ENCODE measurements around the gene AKAP13. TPM values are rescaled to one million over a fixed set of nuclear protein-coding genes. Genes with fewer than 3 reads are reported as not detected.

AKAP13 gene
- total and polyA plus RNA-seq, 2 of the 13 experiments (the other 11 are each of a cell fraction or from before 2014, with no cell fraction given), result 6.7 to 27.1 TPM

DNA sequence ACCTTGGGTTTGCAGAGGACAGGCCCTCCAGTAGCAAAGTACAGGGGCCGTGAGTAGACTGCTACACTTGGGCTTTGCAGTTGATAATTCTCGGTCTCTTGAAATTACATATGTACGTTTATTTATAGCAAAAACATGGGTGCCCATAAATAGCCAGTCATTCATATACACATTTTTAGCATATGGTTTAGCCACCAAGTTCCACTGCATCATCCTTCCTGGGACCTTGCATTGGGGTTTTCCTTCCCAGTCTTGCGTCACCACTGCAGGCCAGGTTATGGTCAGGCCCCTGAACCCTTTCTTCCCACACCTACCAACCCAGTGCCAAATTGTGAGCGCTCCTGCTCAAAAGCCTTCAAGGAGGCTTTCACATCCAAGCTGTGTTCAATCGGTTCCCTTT is 401.7 kb downstream of the AKAP13 start:
- POLR2A ChIA-PET, result no interaction called here

More for the DNA sequence above, 401.7 kb downstream of the AKAP13 start:
- no peak for TF ChIP-seq BRD4 (CRISPR knock-in tag; IDR thresholded peaks at IDR 0.05)
- no peak for TF ChIP-seq MYC (CRISPR knock-in tag; IDR thresholded peaks at IDR 0.05; ENCODE audit: borderline replicate concordance)
- TF ChIP-seq CEBPB (IDR thresholded peaks at IDR 0.05; ENCODE audit: borderline replicate concordance, low read depth, low read length), result peak; percentile 69; the same call in 1 of the 2 replicates
- TF ChIP-seq CEBPG (CRISPR knock-in tag; IDR thresholded peaks at IDR 0.05), result peak; percentile 70
- TF ChIP-seq, protein P1, sequence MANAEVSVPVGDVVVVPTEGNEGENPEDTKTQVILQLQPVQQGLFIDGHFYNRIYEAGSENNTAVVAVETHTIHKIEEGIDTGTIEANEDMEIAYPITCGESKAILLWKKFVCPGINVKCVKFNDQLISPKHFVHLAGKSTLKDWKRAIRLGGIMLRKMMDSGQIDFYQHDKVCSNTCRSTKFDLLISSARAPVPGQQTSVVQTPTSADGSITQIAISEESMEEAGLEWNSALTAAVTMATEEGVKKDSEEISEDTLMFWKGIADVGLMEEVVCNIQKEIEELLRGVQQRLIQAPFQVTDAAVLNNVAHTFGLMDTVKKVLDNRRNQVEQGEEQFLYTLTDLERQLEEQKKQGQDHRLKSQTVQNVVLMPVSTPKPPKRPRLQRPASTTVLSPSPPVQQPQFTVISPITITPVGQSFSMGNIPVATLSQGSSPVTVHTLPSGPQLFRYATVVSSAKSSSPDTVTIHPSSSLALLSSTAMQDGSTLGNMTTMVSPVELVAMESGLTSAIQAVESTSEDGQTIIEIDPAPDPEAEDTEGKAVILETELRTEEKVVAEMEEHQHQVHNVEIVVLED (CRISPR knock-in tag; IDR thresholded peaks at IDR 0.05; ENCODE audit: borderline replicate concordance), result no peak
- TF ChIP-seq PHF8 (CRISPR knock-in tag; IDR thresholded peaks at IDR 0.05), result no peak
- TF ChIP-seq GATAD2A (CRISPR knock-in tag; IDR thresholded peaks at IDR 0.05), result no peak
- TF ChIP-seq ZNF768 (CRISPR knock-in tag; IDR thresholded peaks at IDR 0.05), result no peak
- TF ChIP-seq PLRG1 (conservative IDR thresholded peaks at IDR 0.05), result no peak
- no peak for TF ChIP-seq HOXA7 (CRISPR knock-in tag; IDR thresholded peaks at IDR 0.05)
- DNase-seq (ENCODE audit: low spot score) (no peak), ATAC-seq (no peak), FAIRE-seq (no peak)
- Histone ChIP-seq H3K27ac (ENCODE audit: extremely low read length, insufficient read depth, low read length) (peak overlapping the region; percentile 68), H3K4me3 (replicated peaks in 1 of 3; ENCODE audit: insufficient read depth in 1 of 3, low read depth in 2 of 3, low read length in 3 of 3) (no peak overlapping the region), H3K4me1 (ENCODE audit: insufficient read depth, low read length) (peaks cover 84% of the 10 kb centered on the region), H3K79me2 (ENCODE audit: insufficient read depth, low read length) (peaks cover 60% of the 10 kb centered on the region), H3K36me3 (replicated peaks in 1 of 2; ENCODE audit: control insufficient read depth in 1 of 2, insufficient read depth in 2 of 2, low read length in 2 of 2) (no peaks in the 10 kb centered on the region), H3K4me2 (ENCODE audit: low read depth, low read length) (peak overlapping the region; percentile 59; the same call in 1 of the 2 replicates), H3K9me3 (ENCODE audit: low read length) (no peaks in the 10 kb centered on the region), H4K20me1 (ENCODE audit: insufficient read depth, low read length) (peaks cover 4% of the 10 kb centered on the region; the same call in 1 of the 2 replicates), H3K27me3 (ENCODE audit: control insufficient read depth in 1 of 2, insufficient read depth in 2 of 2, low read length in 2 of 2) (no peaks in the 10 kb centered on the region), H2AFZ (ENCODE audit: low read length) (no peak overlapping the region), H3K9ac (ENCODE audit: insufficient read depth, low read depth, low read length) (no peak overlapping the region)
- no TSS peak for BruUV-seq (replicated peaks)
- CTCF ChIA-PET (ENCODE audit: low intra/inter-chr PET ratio, low total read pairs), result no interaction called here
- WGBS (ENCODE audit: low lambda C conversion rate), result 91% methylated on average over 6 of the region's 6 CpGs
- intact Hi-C loops (cut with micrococcal nuclease; ENCODE audit: unreplicated experiment), result no loop called here
- in situ Hi-C loops (cut with HindIII; ENCODE audit: extremely low pct_ligation_motif_present, low pct_unique_long_range_greater_than_20kb), result no loop called here
